Lower lobe of right lung (tissue), 2 donors: ENCODE measurements around the gene CGB7. TPM values are rescaled to one million over a fixed set of nuclear protein-coding genes. Genes with fewer than 3 reads are reported as not detected.
A peak's percentile ranks its signal among the peaks of the same experiment; 100 is the strongest.
"Not testable (repeated sequence)": the region's sequence is repeated elsewhere in the genome, so short reads cannot be mapped to it uniquely, and the experiment has no call there.

Experiments used
- ATAC-seq, 2 donors: fragments of 200-7000 bp; cut with Tn5 transposase; one replicate each; pipeline ENCODE4 v1.9.1; 2020 to 2022; ENCODE audit warnings: mild to moderate bottlenecking in 2 of 2, moderate library complexity in 2 of 2
- DNase-seq: peaks from one replicate; pipeline ENCODE4 v3.0.0-alpha.2; 2020
- H3K27ac ChIP-seq: fragments of 200-600 bp; one replicate; pipeline ENCODE4 v1.8.0; 2022
- H3K27me3 ChIP-seq: fragments of 200-600 bp; one replicate; pipeline ENCODE4 v1.8.0; 2022; ENCODE audit warnings: low read depth
- H3K36me3 ChIP-seq: fragments of 200-600 bp; one replicate; pipeline ENCODE4 v1.8.0; 2022; ENCODE audit warnings: mild to moderate bottlenecking
- H3K4me1 ChIP-seq: fragments of 200-600 bp; one replicate; pipeline ENCODE4 v1.8.0; 2022
- H3K4me3 ChIP-seq: fragments of 200-600 bp; one replicate; pipeline ENCODE4 v1.8.0; 2022; ENCODE audit warnings: mild to moderate bottlenecking
- H3K9me3 ChIP-seq: fragments of 200-600 bp; one replicate; pipeline ENCODE4 v1.8.0; 2022
- intact Hi-C: fragments of 100-400 bp; cut with DNase I; formaldehyde crosslinking; loops from one replicate; pipeline ENCODE4 v1.11.0; 2022
- total RNA-seq: library from RNA; stranded (reverse); fragmentation: NEBNext Ultra II Directional; extraction: Animal tissue kit (Norgen Biotek cat#: 25700); gene quantifications from one replicate; pipeline ENCODE4 v1.2.1, GENCODE V29; 2021
- TF ChIP-seq, protein P1 (sequence below): fragments of 200-600 bp; IDR thresholded peaks from one replicate; pipeline ENCODE4 v1.8.0; 2022; ENCODE audit warnings: antibody characterized with exemption, mild to moderate bottlenecking
- donor health status: DM: no; HTN: yes; CAD: no; lungs with severe emphysema.

The CGB7 gene
- total RNA-seq, 1 donor from 2014 or later: 0.77 TPM

DNA sequence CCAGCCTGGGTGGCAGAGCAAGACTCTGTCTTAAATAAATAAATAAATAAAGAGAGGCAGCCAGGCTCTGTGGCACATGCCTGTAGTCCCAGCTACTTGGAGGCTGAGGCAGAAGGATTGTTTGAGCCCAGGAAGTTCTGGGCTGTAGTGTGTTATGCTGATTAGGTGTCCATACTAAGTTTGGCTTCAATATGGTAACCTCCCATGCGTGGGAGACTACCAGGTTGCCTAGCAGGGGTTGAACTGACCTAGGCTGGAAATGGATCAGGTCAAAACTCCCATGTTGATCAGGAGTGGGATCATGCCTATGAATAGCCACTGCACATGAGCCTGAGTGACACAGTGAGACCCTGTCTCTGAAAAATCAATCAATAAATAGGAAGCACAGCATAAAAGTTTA is 23.7 kb upstream of the CGB7 start:
- no peak overlapping the region for H3K27ac ChIP-seq
- ATAC-seq (no peak), DNase-seq (no peak)
- intact Hi-C loops: no loop called here
- H3K4me3 ChIP-seq: no peak overlapping the region
- no peaks in the 10 kb centered on the region for H3K9me3 ChIP-seq
- H3K27me3 ChIP-seq: no peaks in the 10 kb centered on the region
- H3K36me3 ChIP-seq: no peaks in the 10 kb centered on the region
- TF ChIP-seq, protein P1, sequence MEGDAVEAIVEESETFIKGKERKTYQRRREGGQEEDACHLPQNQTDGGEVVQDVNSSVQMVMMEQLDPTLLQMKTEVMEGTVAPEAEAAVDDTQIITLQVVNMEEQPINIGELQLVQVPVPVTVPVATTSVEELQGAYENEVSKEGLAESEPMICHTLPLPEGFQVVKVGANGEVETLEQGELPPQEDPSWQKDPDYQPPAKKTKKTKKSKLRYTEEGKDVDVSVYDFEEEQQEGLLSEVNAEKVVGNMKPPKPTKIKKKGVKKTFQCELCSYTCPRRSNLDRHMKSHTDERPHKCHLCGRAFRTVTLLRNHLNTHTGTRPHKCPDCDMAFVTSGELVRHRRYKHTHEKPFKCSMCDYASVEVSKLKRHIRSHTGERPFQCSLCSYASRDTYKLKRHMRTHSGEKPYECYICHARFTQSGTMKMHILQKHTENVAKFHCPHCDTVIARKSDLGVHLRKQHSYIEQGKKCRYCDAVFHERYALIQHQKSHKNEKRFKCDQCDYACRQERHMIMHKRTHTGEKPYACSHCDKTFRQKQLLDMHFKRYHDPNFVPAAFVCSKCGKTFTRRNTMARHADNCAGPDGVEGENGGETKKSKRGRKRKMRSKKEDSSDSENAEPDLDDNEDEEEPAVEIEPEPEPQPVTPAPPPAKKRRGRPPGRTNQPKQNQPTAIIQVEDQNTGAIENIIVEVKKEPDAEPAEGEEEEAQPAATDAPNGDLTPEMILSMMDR: no peak
- peaks cover 10% of the 10 kb centered on the region for H3K4me1 ChIP-seq

DNA sequence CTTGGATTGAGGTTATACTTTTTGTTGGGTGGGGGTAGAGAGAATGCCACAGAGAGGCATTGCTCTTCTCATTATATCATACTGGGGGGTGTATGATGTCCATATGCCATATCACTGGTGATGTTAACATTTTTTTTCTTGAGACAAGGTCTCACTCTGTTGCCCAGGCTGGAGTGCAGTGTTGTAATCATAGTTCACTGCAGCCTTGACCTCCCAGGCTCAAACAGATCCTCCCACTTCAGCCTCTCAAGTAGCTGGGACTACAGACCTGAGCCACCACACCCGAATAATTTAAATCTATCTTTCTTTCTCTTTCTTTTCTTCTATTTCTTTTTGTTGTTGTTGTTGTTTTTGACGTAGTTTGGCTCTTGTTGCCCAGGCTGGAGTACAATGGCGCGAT is 22.8 kb upstream of the CGB7 start:
- Histone ChIP-seq H3K4me3 (no peak overlapping the region), H3K27ac (no peak overlapping the region), H3K9me3 (no peaks in the 10 kb centered on the region), H3K4me1 (peaks cover 5% of the 10 kb centered on the region), H3K36me3 (no peaks in the 10 kb centered on the region), H3K27me3 (no peaks in the 10 kb centered on the region)
- TF ChIP-seq, protein P1: no peak
- intact Hi-C loops: no loop called here
- DNase-seq: no peak
- no peak for ATAC-seq

DNA sequence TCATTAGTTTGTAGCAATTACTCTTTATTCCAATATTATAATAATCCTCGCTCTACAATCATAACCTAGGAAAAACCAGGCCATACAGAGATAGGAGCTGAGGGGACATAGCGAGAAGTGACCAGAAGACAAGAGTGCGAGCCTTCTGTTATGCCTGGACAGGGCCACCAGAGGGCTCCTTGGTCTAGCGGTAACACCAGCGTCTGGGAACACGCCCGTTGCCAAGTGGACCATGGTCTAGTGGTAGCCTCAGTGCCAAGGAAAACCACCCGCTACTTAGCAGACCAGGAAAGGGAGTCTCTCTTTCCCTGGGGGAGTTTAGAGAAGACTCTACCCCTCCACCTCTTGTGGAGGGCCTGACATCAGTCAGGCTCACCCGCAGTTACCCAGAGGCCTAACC is 17.3 kb upstream of the CGB7 start:
- H3K4me1 ChIP-seq, intact Hi-C loops, H3K4me3 ChIP-seq, H3K9me3 ChIP-seq, ATAC-seq, H3K27ac ChIP-seq, H3K36me3 ChIP-seq: not testable (repeated sequence)
- DNase-seq: peak; percentile 85
- peaks cover 41% of the 10 kb centered on the region for H3K27me3 ChIP-seq
- TF ChIP-seq, protein P1: peak; percentile 75

DNA sequence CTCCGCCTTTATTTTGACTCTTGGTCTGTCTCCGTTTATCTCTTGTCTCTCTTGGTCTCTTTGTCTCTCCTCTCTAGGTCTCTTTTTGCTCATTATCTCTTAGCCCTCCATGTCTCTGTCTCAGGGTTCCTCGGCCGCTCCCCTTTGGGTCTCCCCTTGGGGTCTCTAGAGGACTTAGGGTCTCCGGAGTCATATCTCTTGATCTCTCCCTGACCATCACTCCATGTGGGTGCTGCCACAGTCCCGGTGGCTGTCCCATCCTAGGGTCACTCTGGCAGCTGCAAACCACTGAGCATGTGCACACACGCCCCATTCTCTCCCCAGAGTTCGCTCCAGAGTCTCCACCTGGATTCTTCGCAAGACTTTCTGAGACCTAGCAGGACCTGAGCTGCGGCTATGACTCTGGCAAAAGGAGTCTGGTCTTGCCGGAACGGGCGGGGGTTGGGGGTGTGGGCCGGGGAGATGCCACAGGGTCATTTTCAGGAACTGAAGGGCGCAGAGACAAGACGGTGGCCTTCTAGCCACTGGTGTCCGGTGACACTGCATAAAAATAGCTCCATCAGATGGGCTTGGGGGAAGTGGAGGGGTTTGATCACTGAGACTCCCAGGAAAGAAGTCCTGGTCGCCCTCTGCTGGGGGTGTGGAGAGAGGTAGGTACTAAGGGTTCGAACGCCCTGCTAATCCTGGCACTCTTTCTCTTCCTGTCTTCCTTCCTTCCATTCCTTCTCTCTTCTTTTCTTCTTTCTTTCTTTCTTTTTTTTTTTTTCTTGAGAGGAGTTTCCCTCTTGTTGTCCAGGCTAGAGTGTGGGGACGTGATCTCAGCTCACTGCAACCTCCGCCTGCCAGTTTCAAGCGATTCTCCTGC is 16.2 kb upstream of the CGB7 start:
- no peaks in the 10 kb centered on the region for H3K9me3 ChIP-seq
- no peaks in the 10 kb centered on the region for H3K36me3 ChIP-seq
- intact Hi-C loops: no loop called here
- ATAC-seq: peak in 1 of 2 donors; percentile 36
- no peak overlapping the region for H3K4me3 ChIP-seq
- peaks cover 44% of the 10 kb centered on the region for H3K27me3 ChIP-seq
- H3K27ac ChIP-seq: no peak overlapping the region
- TF ChIP-seq, protein P1: no peak
- no peaks in the 10 kb centered on the region for H3K4me1 ChIP-seq
- DNase-seq: no peak

DNA sequence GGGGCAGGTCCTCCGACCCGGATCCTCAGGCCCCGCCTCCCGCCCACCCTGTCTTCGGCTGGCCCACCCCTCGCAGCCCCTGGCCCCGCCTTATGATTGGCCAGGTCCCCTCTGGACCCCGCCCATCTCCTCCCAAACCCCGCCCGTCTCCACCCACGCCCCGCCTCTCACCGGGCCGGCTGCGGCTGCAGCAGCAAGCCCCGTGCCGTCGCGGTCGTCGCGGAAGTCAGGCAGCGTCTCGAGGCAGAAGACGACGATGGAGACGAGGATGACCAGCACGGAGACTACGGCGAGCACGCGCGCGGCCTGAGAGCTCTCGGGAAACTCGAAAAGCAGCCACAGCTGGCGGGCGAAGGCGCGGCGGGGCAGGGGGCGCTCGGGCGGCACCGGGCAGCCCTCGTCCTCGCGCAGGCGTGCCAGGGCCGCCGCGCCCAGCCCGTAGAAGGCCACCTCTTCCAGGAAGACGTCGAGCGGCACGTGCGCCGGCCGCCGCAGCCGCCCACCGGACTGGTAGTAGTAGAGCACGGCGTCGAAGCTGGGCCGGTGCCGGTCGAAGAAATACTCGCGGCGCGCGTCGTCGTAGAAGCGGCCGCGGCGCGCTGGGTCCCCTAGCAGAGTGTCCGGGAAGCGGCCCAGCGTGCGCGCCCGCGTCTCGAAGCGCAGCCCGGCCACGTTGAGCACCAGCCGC is 14.5 kb upstream of the CGB7 start:
- H3K4me3 ChIP-seq: no peak overlapping the region
- H3K36me3 ChIP-seq: no peaks in the 10 kb centered on the region
- DNase-seq: no peak
- H3K4me1 ChIP-seq: no peaks in the 10 kb centered on the region
- no peak overlapping the region for H3K27ac ChIP-seq
- no peak for ATAC-seq
- peaks cover 47% of the 10 kb centered on the region for H3K27me3 ChIP-seq
- TF ChIP-seq, protein P1: no peak
- H3K9me3 ChIP-seq: no peaks in the 10 kb centered on the region
- intact Hi-C loops: no loop called here
